Heart left ventricle (tissue), 13 donors: ENCODE measurements around the gene TEX26.

ENCODE experiments used
- CTCF ChIP-seq, 12 donors: fragments of 200-600 bp; sonication (generic) in 4 of 12; IDR thresholded peaks; one replicate each; pipeline versions ENCODE4 v1.5.0 to v1.8.0; 2018 to 2022; ENCODE audit warnings: antibody characterized with exemption in 12 of 12, mild to moderate bottlenecking in 5 of 12
- POLR2A ChIP-seq, 2 donors: fragments of 450-650 bp; IDR thresholded peaks; one replicate each; pipeline ENCODE4 v1.6.1; 2017; ENCODE audit warnings: antibody characterized with exemption in 2 of 2, mild to moderate bottlenecking in 2 of 2, moderate library complexity in 2 of 2
- donor health status: ischemic (EF 13 %, LVEDD 7.1; RV severe dilation, severe dysfunction).
- donor health status: DM: no; HTN: yes; CAD: no.
- donor health status: DM: no; HTN: no; CAD: no.
- donor health status: ischemic (EF 25% LVEDD 6.9; RV normal size, moderate dysfunction).
- donor health status: ischemic (EF 25% LVEDD 5.7; RV mildly dilated, moderate dysfunction).
- donor health status: ischemic (EF 35%, LVEDD 5.7; RV mildly dilated, moderate dysfunction).
- donor health status: nonischemic (EF 11% LVEDD 7.7; RV severe dilation, severe dysfunction).
- donor health status: DM: yes; HTN: yes; CAD: no.
- donor health status: PGD.
- donor health status: ischemic (EF 29% LVEDD 5.4; RV normal size, mild dysfunction).
- donor health status: nonischemic (EF 23%, LVEDD 6.1; RV moderate dilation, normal function).

- TF ChIP-seq CTCF (IDR thresholded peaks at IDR 0.05) (no peak), POLR2A (IDR thresholded peaks at IDR 0.05) (no peak)
Measured at GRCh38 chr13:31015199-31015598, 82.7 kb downstream of the TEX26 start.
